GM19193 (cell line): Measurements from ENCODE around the gene NDST3.

ENCODE experiments used
- POLR2A ChIP-seq: IDR thresholded peaks from 4 replicates; pipeline ENCODE4 v1.6.1; 2011; ENCODE audit not compliant: insufficient read depth, insufficient read length; ENCODE audit errors: extremely low read depth

Gene NDST3

GRCh38 chr4:118213101-118213500, 178.8 kb downstream of the NDST3 start:
- no peak for TF ChIP-seq POLR2A

- no peak for TF ChIP-seq POLR2A
These were observed 181.5 kb downstream of the NDST3 start for GRCh38 chr4:118215826-118216225.

GRCh38 chr4:118221227-118221800, 187.0 kb downstream of the NDST3 start:
- TF ChIP-seq POLR2A: no peak

- TF ChIP-seq POLR2A: no peak
These were observed 190.1 kb downstream of the NDST3 start for GRCh38 chr4:118224243-118224829.

- TF ChIP-seq POLR2A: no peak
These were observed 191.2 kb downstream of the NDST3 start for GRCh38 chr4:118225511-118225910.

- TF ChIP-seq POLR2A: no peak
These were observed 192.2 kb downstream of the NDST3 start for GRCh38 chr4:118226311-118227010.

GRCh38 chr4:118235566-118236120, 201.4 kb downstream of the NDST3 start:
- no peak for TF ChIP-seq POLR2A

GRCh38 chr4:118237531-118237930, 203.2 kb downstream of the NDST3 start:
- TF ChIP-seq POLR2A: no peak

- no peak for TF ChIP-seq POLR2A
These were observed 215.6 kb downstream of the NDST3 start for GRCh38 chr4:118249890-118250289.

- TF ChIP-seq POLR2A: no peak
These were observed 220.1 kb downstream of the NDST3 start for GRCh38 chr4:118254368-118254767.

- TF ChIP-seq POLR2A: no peak
These were observed 224.8 kb downstream of the NDST3 start for GRCh38 chr4:118259111-118259510.

GRCh38 chr4:118260309-118260708, 226.0 kb downstream of the NDST3 start:
- no peak for TF ChIP-seq POLR2A

GRCh38 chr4:118264096-118264495, 229.8 kb downstream of the NDST3 start:
- no peak for TF ChIP-seq POLR2A

GRCh38 chr4:118265312-118266144, 231.2 kb downstream of the NDST3 start:
- no peak for TF ChIP-seq POLR2A

- TF ChIP-seq POLR2A: no peak
These were observed 234.5 kb downstream of the NDST3 start for GRCh38 chr4:118268780-118269179.
